NCI-H2227 treated with DMSO at 0.1 percent for 48 hours (cell line): ENCODE measurements around the gene MPRIP.
"Not testable (repeated sequence)": the region's sequence is repeated elsewhere in the genome, so short reads cannot be mapped to it uniquely, and the experiment has no call there.

Experiments
- DNase-seq: peaks from one replicate; lab custom pipeline; 2025; lab: John Stamatoyannopoulos, UW

The MPRIP gene

DNA sequence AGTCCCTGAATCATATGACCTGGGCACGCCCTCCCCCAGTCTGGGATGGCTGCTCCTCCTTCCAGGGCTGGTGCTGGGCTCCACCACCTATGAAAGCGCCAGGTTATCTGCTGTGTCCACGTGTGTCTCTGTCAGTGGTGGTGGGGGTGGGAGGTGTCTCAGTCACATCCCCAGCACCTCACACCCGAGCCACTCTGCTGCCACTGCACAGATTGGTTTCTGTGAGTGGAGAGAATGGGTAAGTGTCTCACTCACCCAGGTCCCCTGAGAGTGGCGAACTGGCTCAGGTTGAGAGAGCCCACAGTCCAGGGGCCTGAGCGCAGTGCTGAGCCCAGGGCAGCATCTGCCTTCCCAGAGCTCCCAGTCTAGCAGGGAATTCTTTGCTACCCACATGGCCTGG is 84.9 kb downstream of the MPRIP start:
- no peak for DNase-seq

DNA sequence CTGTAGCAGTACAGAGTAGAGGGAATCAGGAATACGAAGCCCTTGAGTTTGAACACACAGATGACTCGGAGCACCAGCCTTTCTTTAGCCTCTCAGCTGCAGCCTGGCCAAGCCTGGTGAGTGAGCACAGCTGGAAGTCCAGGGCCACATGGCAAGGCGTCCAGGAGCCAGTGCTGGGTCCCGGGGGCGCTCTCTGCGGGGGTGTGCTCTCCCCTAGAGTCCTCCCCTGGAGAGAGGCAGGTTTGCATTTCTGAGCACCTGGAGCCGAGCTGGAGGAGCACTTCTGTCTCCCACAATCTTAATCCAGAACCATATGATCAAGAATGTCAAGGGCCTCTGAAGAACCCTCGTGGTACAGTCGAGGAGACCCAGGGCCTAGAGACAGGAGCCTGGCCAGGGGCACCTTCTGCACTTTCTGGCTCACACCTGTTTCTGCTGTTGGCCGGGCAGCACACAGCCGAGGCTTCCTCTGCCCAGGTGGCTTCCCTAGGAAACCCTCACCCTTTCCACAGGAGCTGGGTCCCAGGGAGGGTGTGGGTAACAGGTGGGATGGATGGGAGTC is 85.6 kb downstream of the MPRIP start:
- no peak for DNase-seq

DNA sequence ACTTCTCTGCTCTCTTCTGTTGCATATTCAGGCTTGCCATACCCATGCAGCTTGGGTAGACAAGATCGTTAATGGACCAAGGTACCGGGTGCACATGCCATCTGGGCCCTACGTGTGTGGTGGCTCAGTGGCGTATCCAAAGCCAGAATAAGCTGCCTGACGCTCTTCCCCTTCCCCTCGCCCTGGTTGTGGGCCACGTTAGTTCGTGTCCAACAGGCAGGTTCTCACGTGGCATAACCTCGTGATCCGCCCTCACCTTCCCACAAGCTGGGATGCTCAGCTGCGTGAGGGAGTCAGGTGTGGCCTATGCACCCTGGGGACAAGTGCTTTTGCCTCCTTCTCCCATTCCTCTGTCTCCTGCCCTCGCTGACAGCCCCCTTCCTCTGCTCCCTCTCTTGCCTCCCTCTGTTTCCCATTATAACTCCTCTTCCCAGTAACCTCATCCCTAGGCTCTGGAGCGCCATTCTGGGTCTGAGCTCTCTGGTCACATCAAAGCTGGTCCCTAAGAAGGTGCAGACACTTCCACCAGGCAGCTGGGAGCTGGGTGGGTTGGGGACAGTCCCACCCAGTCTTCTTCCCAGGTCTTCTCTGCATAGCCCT is 86.3 kb downstream of the MPRIP start:
- DNase-seq = no peak

GRCh38 chr17:17129466-17129865 is 87.2 kb downstream of the MPRIP start:
- DNase-seq = no peak

DNA sequence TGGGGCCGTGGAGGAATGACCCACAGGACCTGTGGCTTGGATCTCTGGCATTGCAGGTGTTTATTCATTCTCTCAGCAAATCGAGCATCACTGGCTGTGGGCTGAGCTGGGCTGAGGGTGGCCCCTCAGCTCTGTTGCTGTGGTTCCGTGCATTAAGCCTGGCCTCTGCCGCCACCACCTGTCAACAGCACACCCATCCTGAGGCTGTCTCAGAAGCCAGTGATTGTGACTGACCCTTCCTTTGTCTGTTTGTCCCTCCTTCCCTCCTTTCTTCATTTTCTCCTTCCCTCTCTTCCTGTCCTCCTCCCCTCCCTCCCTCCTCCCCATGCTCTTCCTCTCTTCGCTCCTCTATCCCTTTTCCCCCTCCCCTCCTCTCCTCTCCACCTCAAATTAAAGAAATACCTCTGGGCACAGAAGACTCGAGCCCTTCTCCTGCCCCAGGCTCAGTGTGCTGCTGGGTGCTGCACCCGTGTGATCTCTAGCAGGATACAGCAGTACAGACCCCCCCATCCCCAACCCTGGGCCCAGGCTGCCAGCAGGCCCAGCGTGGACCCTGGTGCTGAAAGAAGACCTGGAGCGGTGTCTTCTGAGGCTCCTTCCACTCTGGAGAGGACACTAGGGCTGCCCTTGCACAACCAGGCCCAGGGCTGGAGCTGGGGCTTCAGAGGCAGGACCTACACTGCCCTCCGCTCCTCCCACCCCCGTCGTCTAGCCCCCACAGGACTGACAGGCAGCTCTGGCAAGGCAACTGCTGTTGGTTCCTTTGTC is 88.0 kb downstream of the MPRIP start:
- no peak for DNase-seq

GRCh38 chr17:17131839-17132238 is 89.6 kb downstream of the MPRIP start:
- no peak for DNase-seq

DNA sequence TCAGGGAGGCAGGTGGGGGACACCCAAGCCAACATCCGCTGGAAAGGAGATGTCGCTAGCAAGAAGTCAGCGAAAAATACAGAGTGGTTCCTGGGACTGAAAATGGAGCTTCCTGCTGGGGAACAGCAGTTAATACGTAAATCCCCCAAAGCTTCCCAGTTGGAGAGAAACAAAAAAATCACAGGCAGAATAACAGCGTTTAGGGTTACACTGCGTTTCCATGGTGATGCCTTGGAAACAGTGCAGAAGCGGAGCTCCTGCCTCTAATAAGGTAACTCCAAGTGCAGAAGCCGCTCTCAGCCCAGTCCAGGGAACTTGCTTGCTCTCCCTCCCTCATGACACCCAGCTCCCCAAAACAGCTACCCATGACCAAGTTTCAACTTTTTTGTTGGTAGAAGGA is 90.5 kb downstream of the MPRIP start:
- DNase-seq = peak; percentile 36

- no peak for DNase-seq
Measured at GRCh38 chr17:17134051-17134956, 92.0 kb downstream of the MPRIP start.

GRCh38 chr17:17134957-17135333 is 92.7 kb downstream of the MPRIP start:
- no peak for DNase-seq

DNA sequence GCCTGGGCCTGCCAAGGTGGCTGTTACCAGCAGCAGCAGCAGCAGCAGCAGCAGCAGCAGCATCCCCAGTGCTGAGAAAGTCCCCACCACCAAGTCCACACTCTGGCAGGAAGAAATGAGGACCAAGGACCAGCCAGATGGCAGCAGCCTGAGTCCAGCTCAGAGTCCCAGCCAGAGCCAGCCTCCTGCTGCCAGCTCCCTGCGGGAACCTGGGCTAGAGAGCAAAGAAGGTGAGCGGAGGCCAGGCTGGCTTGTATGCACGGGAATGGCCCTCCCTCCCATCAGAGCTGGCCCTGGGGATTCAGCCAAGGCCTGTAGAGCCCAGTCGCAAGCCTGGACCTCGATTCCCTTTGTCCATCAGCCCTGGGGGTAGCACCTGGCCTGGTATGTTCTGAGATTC is 94.0 kb downstream of the MPRIP start:
- not testable (repeated sequence) for DNase-seq

- no peak for DNase-seq
Measured at GRCh38 chr17:17137731-17138585, 95.7 kb downstream of the MPRIP start.

DNA sequence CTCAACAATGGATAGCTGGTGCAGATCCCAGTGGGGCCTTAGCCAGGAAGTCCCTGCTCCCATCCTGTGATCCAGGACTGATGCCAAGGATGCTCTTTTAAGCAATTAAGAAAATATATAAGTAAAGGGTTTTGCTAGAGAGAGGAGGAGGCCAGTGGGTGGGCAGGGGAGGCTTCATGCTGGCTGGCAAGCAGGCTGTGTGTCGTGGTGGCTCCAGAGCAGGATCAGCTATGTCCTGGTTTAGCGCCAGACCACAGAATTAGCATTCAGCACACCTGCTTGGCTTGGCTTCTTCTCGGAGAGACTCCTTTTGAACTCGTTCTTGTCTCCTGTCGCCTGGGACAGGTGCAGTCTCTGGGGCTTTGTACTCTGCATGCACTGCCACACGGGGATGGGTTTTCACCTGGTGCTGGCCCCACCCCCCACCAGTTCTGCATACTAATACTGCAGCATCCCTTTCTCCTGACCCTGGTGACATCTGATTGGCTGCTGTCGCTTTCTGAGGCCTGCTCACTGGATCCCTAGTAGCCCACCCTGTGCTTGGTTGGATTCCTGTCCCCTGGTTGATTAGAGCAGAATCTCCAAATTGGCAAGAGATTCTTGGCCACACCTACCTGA is 97.8 kb downstream of the MPRIP start:
- no peak for DNase-seq

DNA sequence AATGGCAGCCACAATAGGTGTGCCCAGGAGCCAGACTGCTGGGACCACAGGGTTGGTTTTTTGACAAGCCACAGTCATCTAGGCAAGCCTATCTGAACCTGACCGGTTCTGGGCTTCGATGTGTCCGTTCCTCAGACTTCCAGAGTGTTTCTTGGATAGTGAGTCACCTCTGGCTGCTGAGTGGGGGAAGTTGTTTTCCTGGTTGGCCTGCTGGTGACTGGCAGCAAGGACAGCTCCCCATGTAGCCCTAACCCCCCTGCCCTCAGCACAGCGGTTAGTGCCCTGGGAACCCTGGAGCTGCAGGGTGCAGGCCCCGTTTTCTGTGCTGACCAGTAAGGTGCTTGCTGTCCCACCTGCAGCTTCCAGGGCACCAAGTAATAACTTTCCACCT is 98.3 kb downstream of the MPRIP start:
- no peak for DNase-seq

DNA sequence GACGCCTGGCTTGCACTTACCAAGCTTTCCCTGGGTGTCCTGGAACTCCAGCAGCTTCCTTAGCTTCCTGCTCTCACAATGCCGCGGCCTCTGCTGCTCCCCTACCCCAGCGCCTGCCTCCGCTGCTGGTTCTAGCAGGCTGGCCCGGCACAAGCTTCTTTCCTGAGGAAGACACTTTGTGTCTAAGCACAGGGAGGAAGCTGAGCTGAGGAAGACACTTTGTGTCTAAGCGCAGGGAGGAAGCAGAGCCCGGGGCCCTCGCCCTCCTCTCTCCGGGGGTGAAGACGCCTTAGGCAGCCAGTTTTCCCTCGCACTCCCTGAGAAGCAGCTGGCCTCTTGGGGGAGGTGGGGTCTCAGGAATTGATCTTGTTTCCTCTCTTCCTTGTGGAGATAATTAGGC is 99.0 kb downstream of the MPRIP start:
- no peak for DNase-seq

- DNase-seq = peak; percentile 31
Measured at GRCh38 chr17:17141860-17142552, 99.7 kb downstream of the MPRIP start.

- DNase-seq = no peak
Measured at GRCh38 chr17:17142556-17142955, 100.3 kb downstream of the MPRIP start.

DNA sequence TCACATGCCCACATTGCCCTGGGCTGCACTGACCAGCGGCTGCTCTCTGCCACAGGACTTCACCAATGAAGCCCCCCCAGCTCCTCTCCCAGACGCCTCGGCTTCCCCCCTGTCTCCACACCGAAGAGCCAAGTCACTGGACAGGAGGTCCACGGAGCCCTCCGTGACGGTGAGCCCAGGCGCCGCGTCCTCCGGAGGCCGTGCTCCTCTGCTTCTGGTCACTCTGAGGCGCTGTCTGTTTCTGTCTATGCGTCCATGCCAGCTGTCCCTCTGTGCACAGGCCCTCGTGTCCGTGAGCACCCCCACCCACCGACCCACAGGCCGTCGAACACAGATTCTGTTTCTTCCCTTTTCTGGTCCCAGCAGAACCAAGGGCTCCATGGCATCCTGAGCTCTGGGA is 101.2 kb downstream of the MPRIP start:
- DNase-seq = no peak

- DNase-seq = no peak
Measured at GRCh38 chr17:17144061-17144460, 101.8 kb downstream of the MPRIP start.

DNA sequence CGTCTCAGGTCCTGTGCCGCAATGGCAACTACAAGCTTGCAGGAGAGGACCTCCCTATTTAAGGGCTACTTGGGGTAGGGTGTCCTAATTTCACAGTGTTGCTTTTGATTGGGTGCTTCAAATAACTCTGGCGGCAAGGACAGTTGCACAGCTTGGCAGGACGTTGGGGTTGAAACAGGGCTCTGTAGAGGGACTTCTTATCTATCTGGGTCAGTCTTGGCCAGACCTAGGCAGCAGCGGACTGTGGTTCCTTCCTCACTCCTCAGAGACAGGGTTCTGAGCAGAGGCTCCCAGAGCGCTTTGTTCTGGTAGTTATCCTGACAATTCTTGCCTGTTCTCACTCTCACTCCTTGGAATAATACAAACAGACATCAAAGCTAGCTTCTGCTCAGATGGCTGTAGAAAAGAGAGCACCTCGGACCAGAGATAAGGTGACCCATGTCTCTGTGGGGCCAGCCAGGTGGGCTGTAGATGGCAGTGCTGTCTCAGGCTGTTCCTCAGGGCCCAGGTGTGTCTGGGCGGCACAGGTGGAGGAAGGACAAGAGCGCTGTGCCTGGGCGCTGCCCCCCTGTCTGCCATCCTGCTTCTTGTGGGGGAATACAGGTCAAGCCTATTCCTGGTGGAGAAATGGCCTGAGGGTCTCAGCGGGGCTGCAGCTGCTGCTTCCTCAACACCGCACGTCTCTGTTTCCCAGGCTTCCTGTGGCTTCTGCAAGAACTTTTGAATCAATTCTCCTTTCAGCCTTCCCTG is 102.8 kb downstream of the MPRIP start:
- no peak for DNase-seq
